Kidney (tissue), 14 donors: ENCODE results near the gene CERS1. TPM values are rescaled to one million over a fixed set of nuclear protein-coding genes. Genes with fewer than 3 reads are reported as not detected.

ENCODE experiments used
- DNase-seq, 5 donors: peaks; one replicate each; pipeline ENCODE4 v3.0.0-alpha.2; 2013 to 2020
- FAIRE-seq: peaks from 2 replicates; lab custom pipeline; 2012; peaks lifted over from hg19 to GRCh38; lab: Jason Lieb, UNC
- H3K27ac ChIP-seq, 2 donors: one replicate each; pipeline ENCODE4 v1.7.0; 2013; ENCODE audit warnings: low read depth in 2 of 2, low read length in 2 of 2, inconsistent platforms in 1 of 2
- H3K27me3 ChIP-seq: one replicate; pipeline ENCODE4 v1.7.1; 2013; ENCODE audit warnings: low read length, inconsistent platforms; ENCODE audit not compliant: control insufficient read depth, insufficient read depth
- H3K36me3 ChIP-seq, 3 donors: one replicate each; pipeline versions ENCODE4 v1.7.0 to v1.7.1; 2013; ENCODE audit warnings: low read length in 3 of 3, control low read depth in 1 of 3, inconsistent platforms in 1 of 3; ENCODE audit not compliant: insufficient read depth in 3 of 3, control insufficient read depth in 2 of 3
- H3K4me1 ChIP-seq, 3 donors: one replicate each; pipeline versions ENCODE4 v1.7.0 to v1.7.1; 2013; ENCODE audit warnings: low read length in 3 of 3, inconsistent platforms in 1 of 3, low read depth in 1 of 3; ENCODE audit not compliant: control insufficient read depth in 2 of 3, insufficient read depth in 2 of 3
- H3K4me3 ChIP-seq, 3 donors: one replicate each; pipeline versions ENCODE4 v1.7.0 to v1.8.1; 2013; ENCODE audit warnings: low read length in 3 of 3, control low read depth in 1 of 3, inconsistent platforms in 1 of 3
- H3K9ac ChIP-seq, 3 donors: one replicate each; pipeline versions ENCODE4 v1.7.0 to v1.7.1; 2013; ENCODE audit warnings: low read length in 3 of 3, control low read depth in 1 of 3, inconsistent platforms in 1 of 3
- H3K9me3 ChIP-seq, 3 donors: one replicate each; pipeline versions ENCODE4 v1.7.0 to v1.7.1; 2013; ENCODE audit warnings: low read length in 3 of 3, control low read depth in 1 of 3, inconsistent platforms in 1 of 3; ENCODE audit not compliant: control insufficient read depth in 2 of 3, insufficient read depth in 1 of 3
- intact Hi-C: fragments of 100-400 bp; cut with DNase I; formaldehyde crosslinking; loops from one replicate; pipeline ENCODE4 v1.11.1; 2022
- polyA plus RNA-seq: library from polyadenylated mRNA; stranded (reverse); fragments of 350-450 nt; fragmentation: Illumina TruSeq; extraction: RNeasy Lipid Tissue Mini Kit (QIAGEN cat#74804); gene quantifications from one replicate; pipeline ENCODE4 v1.2.3, GENCODE V29; 2014; ENCODE audit warnings: low read depth, low replicate concordance; ENCODE audit not compliant: insufficient read depth
- total RNA-seq: library from RNA; stranded (reverse); fragmentation: NEBNext Ultra II Directional; extraction: Animal tissue kit (Norgen Biotek cat#: 25700); gene quantifications from one replicate; pipeline ENCODE4 v1.2.1, GENCODE V29; 2021
- TF ChIP-seq, protein P1 (sequence below): IDR thresholded peaks from 3 replicates; pipeline ENCODE4 v1.5.1; 2012; ENCODE audit warnings: mild to moderate bottlenecking, moderate library complexity, borderline replicate concordance; ENCODE audit not compliant: insufficient read depth; ENCODE audit errors: extremely low read depth
- donor health status: control.
- donor health status: control.
- donor health status: control.
- donor health status: control.
- donor health status: control.
- donor health status: DM: yes; HTN: yes; CAD: no.
- donor health status: Normal renal cell carcinoma (clear cell type).

Gene CERS1
- total and polyA plus RNA-seq, 2 donors from 2014 or later = 0.50 TPM; not detected in 1

DNA sequence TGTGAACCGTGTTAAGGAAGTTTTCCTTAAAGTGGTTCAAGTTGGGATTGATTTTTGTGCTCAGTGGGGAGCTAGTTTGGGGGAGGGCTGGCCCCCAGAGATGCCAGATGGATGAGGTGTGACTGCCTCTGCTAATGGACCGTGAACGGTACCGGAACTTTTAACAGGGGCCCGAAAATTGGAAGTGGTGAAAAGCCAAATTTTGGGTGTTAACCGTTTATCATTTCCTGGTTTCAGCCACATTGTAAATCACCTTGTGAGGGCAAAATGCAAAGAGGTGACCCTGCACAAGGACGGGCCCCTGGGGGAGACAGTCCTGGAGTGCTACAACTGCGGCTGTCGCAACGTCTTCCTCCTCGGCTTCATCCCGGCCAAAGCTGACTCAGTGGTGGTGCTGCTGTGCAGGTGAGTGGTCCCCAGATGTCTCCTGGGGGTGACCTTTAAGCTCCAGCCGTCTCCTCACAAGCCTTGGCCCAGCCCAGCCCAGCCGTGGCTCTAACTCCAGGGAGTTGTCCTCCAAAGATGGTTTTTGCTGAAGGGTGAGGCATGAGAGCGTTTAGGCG, 46.0 kb downstream of the CERS1 start:
- FAIRE-seq = no peak
- intact Hi-C loops = loop anchor here (10.0 kb wide), 1 partner anchor 255 kb away; no protein-coding TSS in a partner anchor
- Histone ChIP-seq H3K4me3 (no peak overlapping the region), H3K9me3 (no peaks in the 10 kb centered on the region), H3K36me3 (peaks cover 0 to 50% (median 25%) of the 10 kb centered on the region in 3 donors), H3K27me3 (no peaks in the 10 kb centered on the region), H3K27ac (peak overlapping the region; percentile 25 to 67), H3K9ac (no peak overlapping the region), H3K4me1 (peaks cover 0 to 38% (median 28%) of the 10 kb centered on the region in 3 donors)
- TF ChIP-seq, protein P1, sequence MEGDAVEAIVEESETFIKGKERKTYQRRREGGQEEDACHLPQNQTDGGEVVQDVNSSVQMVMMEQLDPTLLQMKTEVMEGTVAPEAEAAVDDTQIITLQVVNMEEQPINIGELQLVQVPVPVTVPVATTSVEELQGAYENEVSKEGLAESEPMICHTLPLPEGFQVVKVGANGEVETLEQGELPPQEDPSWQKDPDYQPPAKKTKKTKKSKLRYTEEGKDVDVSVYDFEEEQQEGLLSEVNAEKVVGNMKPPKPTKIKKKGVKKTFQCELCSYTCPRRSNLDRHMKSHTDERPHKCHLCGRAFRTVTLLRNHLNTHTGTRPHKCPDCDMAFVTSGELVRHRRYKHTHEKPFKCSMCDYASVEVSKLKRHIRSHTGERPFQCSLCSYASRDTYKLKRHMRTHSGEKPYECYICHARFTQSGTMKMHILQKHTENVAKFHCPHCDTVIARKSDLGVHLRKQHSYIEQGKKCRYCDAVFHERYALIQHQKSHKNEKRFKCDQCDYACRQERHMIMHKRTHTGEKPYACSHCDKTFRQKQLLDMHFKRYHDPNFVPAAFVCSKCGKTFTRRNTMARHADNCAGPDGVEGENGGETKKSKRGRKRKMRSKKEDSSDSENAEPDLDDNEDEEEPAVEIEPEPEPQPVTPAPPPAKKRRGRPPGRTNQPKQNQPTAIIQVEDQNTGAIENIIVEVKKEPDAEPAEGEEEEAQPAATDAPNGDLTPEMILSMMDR = no peak
- peak in 1 of 5 donors; percentile 47 for DNase-seq

DNA sequence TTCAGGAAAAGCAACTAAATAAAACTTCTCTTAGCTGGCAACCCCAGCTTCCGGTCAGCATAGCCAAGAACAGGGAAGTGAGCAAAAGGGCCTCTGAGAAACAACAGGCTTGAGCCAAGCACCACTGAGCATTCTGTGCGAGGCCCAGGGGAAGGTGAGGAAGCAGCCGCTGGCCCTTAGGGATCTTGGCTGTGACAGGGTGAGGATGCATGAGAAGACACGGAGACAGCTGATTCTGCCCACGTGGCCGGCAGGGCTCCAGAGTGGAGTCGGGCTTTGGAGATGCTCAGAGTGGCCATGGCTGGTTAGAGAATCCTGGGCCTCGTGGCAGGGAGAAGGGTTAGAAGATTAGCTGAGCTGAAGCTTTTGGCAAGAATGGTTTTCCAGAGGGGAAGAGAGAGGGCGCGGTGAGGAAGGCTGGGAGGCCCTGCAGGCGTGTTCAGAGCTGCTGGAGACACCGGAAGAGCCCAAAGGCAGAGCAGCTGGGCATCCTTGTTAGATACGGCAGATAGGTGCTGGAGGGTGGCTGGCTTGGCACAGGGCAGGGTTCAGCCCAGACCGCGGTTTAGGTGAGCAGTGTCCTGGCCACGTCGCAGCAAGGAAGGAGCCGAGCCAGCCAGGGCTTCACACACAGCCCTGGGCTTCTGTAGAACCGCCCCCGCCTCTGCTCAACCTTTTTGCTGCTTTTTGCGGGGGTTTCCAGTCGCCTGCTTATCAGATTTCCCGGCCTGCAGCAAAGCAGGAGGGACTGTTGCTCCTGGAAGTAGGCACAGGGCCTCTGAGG, 46.9 kb downstream of the CERS1 start:
- Histone ChIP-seq H3K9me3 (no peaks in the 10 kb centered on the region), H3K9ac (peak overlapping the region in 1 of 3 donors; percentile 37), H3K4me1 (peaks cover 0 to 38% (median 28%) of the 10 kb centered on the region in 3 donors), H3K27me3 (no peaks in the 10 kb centered on the region), H3K36me3 (peaks cover 0 to 41% (median 20%) of the 10 kb centered on the region in 3 donors), H3K27ac (peak overlapping the region; percentile 47 to 67), H3K4me3 (no peak overlapping the region)
- FAIRE-seq (peak; percentile 33), DNase-seq (peak; percentile 37 to 88 (median 79))
- TF ChIP-seq, protein P1 = no peak
- intact Hi-C loops = loop anchor here (10.0 kb wide), 1 partner anchor 254 kb away; no protein-coding TSS in a partner anchor

DNA sequence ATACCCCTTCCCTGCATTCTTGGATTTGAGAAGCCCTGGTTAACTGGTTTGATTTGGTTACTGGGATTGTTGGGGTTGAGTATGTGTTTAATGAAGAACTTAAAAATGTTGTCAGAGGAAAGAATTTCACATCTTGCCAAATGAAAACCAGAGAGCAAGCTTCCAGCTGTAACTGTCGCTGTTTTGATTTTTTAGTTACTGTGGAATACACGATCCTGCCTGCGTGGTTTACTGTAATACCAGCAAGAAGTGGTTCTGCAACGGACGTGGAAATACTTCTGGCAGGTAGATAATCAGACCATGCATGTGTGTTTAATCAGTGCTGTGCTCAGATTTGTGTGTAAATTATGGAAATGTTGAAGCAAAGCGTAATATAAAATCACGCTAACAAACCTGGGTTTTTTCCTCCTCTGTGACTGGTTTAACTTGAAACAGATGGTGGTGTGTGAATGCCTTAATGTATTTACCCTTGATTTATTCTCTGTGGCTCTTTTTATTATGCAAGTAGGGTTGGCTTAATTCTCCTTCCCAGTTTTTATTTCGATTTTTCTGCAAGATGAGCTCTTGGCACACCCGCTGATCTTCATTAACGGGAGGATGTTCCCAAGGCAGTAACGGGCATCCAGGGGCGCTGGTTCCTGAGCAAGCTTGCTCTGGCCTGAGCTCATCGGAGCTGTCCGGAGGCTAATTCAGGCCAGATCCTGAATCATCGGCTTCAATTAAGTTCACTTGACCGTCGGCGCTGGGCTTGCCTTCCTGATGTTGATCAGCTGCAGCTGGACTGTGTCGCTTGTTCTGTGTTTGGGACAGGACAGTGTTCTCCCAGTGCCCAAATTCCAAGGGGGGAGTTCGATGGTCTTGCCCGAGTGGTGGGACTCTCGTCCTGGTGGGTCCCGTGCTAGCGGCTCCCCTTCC, 48.2 kb downstream of the CERS1 start:
- intact Hi-C loops = loop anchor here (10.0 kb wide), 1 partner anchor 253 kb away; no protein-coding TSS in a partner anchor
- DNase-seq = peak in 3 of 5 donors; percentile 36 to 83 (median 37)
- Histone ChIP-seq H3K27ac (peak overlapping the region in 1 of 2 donors; percentile 74), H3K9me3 (no peaks in the 10 kb centered on the region), H3K27me3 (no peaks in the 10 kb centered on the region), H3K9ac (peak overlapping the region in 2 of 3 donors; percentile 9 to 37), H3K4me3 (no peak overlapping the region), H3K4me1 (peaks cover 0 to 45% (median 33%) of the 10 kb centered on the region in 3 donors), H3K36me3 (peaks cover 0 to 29% (median 11%) of the 10 kb centered on the region in 3 donors)
- FAIRE-seq = no peak
- TF ChIP-seq, protein P1 = no peak
